Activated naive CD4-positive, alpha-beta T cell treated with anti-CD3 and anti-CD28 coated beads, Interleukin-2, amount 50 U/mL, for 24 hours (primary cell): ENCODE measurements around the gene FXR1.
A peak's percentile ranks its signal among the peaks of the same experiment; 100 is the strongest.
"Not testable (repeated sequence)": the region's sequence is repeated elsewhere in the genome, so short reads cannot be mapped to it uniquely, and the experiment has no call there.

Experiments used
- H3K27ac Mint-ChIP-seq: one replicate; pipeline ENCODE4 v1.8.0; 2021; ENCODE audit warnings: mild to moderate bottlenecking, mixed read lengths
- H3K27me3 Mint-ChIP-seq: one replicate; pipeline ENCODE4 v1.8.0; 2021; ENCODE audit warnings: mixed read lengths
- H3K36me3 Mint-ChIP-seq: one replicate; pipeline ENCODE4 v1.8.0; 2021; ENCODE audit warnings: mixed read lengths
- H3K4me1 Mint-ChIP-seq: one replicate; pipeline ENCODE4 v1.8.0; 2021; ENCODE audit warnings: mixed read lengths
- H3K4me3 Mint-ChIP-seq: one replicate; pipeline ENCODE4 v1.8.0; 2021; ENCODE audit warnings: mild to moderate bottlenecking, mixed read lengths
- H3K9me3 Mint-ChIP-seq: one replicate; pipeline ENCODE4 v1.8.0; 2021; ENCODE audit warnings: mixed read lengths

FXR1 gene

GRCh38 chr3:180977498-180977897, 65.0 kb downstream of the FXR1 start:
- H3K4me3 Mint-ChIP-seq, result no peak overlapping the region
- no peaks in the 10 kb centered on the region for H3K4me1 Mint-ChIP-seq
- no peaks in the 10 kb centered on the region for H3K27me3 Mint-ChIP-seq
- no peak overlapping the region for H3K27ac Mint-ChIP-seq
- H3K9me3 Mint-ChIP-seq, result no peaks in the 10 kb centered on the region
- peaks cover 2% of the 10 kb centered on the region for H3K36me3 Mint-ChIP-seq

GRCh38 chr3:180979961-180980360, 67.5 kb downstream of the FXR1 start:
- no peaks in the 10 kb centered on the region for H3K9me3 Mint-ChIP-seq
- H3K4me1 Mint-ChIP-seq, result peaks cover 6% of the 10 kb centered on the region
- H3K27ac Mint-ChIP-seq, result peak overlapping the region; percentile 30
- no peaks in the 10 kb centered on the region for H3K36me3 Mint-ChIP-seq
- no peak overlapping the region for H3K4me3 Mint-ChIP-seq
- no peaks in the 10 kb centered on the region for H3K27me3 Mint-ChIP-seq

- Mint-ChIP-seq H3K9me3 (no peaks in the 10 kb centered on the region), H3K4me3 (no peak overlapping the region), H3K27ac (peak overlapping the region; percentile 62), H3K27me3 (no peaks in the 10 kb centered on the region), H3K4me1 (peaks cover 6% of the 10 kb centered on the region), H3K36me3 (no peaks in the 10 kb centered on the region)
Observed at GRCh38 chr3:180980611-180981010, 68.1 kb downstream of the FXR1 start.

GRCh38 chr3:180981912-180982311, 69.4 kb downstream of the FXR1 start:
- Mint-ChIP-seq H3K4me1 (peaks cover 15% of the 10 kb centered on the region), H3K36me3 (peaks cover 2% of the 10 kb centered on the region), H3K9me3 (no peaks in the 10 kb centered on the region), H3K4me3 (no peak overlapping the region), H3K27ac (peak overlapping the region; percentile 54), H3K27me3 (no peaks in the 10 kb centered on the region)

GRCh38 chr3:180983136-180983535, 70.7 kb downstream of the FXR1 start:
- Mint-ChIP-seq H3K36me3 (peaks cover 2% of the 10 kb centered on the region), H3K4me1 (peaks cover 27% of the 10 kb centered on the region), H3K27me3 (no peaks in the 10 kb centered on the region), H3K27ac (peak overlapping the region; percentile 60), H3K9me3 (no peaks in the 10 kb centered on the region), H3K4me3 (no peak overlapping the region)

- not testable (repeated sequence) for H3K27me3 Mint-ChIP-seq, H3K4me3 Mint-ChIP-seq
Observed at GRCh38 chr3:180986366-180986765, 73.9 kb downstream of the FXR1 start.

GRCh38 chr3:180987344-180987743, 74.9 kb downstream of the FXR1 start:
- Mint-ChIP-seq H3K27ac (peak overlapping the region; percentile 52), H3K36me3 (peaks cover 2% of the 10 kb centered on the region), H3K4me1 (peaks cover 47% of the 10 kb centered on the region), H3K9me3 (no peaks in the 10 kb centered on the region), H3K27me3 (no peaks in the 10 kb centered on the region), H3K4me3 (peak overlapping the region; percentile 92)

More at GRCh38 chr3:180986366-180986765, 73.9 kb downstream of the FXR1 start:
- not testable (repeated sequence) for H3K36me3 Mint-ChIP-seq, H3K9me3 Mint-ChIP-seq
- peaks cover 45% of the 10 kb centered on the region for H3K4me1 Mint-ChIP-seq
- peak overlapping the region; percentile 51 for H3K27ac Mint-ChIP-seq

GRCh38 chr3:180989291-180990163, 77.1 kb downstream of the FXR1 start, which contains the start of gene DNAJC19:
Gene DNAJC19, minus strand, starts transcription at chr3:180989736. Its CDS starts 134 bp downstream, at chr3:180989602.
- Mint-ChIP-seq H3K27ac (peak within 1 kb of the TSS; percentile 96), H3K4me3 (peak within 1 kb of the TSS; percentile 92), H3K4me1 (peaks cover 41% of the 10 kb centered on the region), H3K36me3 (peaks cover 2% of the 10 kb centered on the region), H3K9me3 (no peaks in the 10 kb centered on the region), H3K27me3 (no peaks in the 10 kb centered on the region)

GRCh38 chr3:180990505-180990904, 78.0 kb downstream of the FXR1 start:
- Mint-ChIP-seq H3K27ac (no peak overlapping the region), H3K27me3 (no peaks in the 10 kb centered on the region), H3K4me1 (peaks cover 41% of the 10 kb centered on the region), H3K9me3 (no peaks in the 10 kb centered on the region), H3K4me3 (peak overlapping the region; percentile 92), H3K36me3 (peaks cover 2% of the 10 kb centered on the region)

- peaks cover 10% of the 10 kb centered on the region for H3K36me3 Mint-ChIP-seq
- no peak overlapping the region for H3K27ac Mint-ChIP-seq
- H3K27me3 Mint-ChIP-seq, result peaks cover 4% of the 10 kb centered on the region
- peaks cover 4% of the 10 kb centered on the region for H3K9me3 Mint-ChIP-seq
- H3K4me3 Mint-ChIP-seq, result no peak overlapping the region
- H3K4me1 Mint-ChIP-seq, result peaks cover under 1% of the 10 kb centered on the region
Observed at GRCh38 chr3:180996415-180996932, 84.0 kb downstream of the FXR1 start.

- not testable (repeated sequence) for H3K27ac Mint-ChIP-seq, H3K27me3 Mint-ChIP-seq, H3K4me1 Mint-ChIP-seq, H3K4me3 Mint-ChIP-seq
- Mint-ChIP-seq H3K9me3 (peaks cover 13% of the 10 kb centered on the region), H3K36me3 (peaks cover 20% of the 10 kb centered on the region)
Observed at GRCh38 chr3:181002331-181002730, 89.9 kb downstream of the FXR1 start.

GRCh38 chr3:181003469-181003868, 91.0 kb downstream of the FXR1 start:
- Mint-ChIP-seq H3K36me3 (peaks cover 20% of the 10 kb centered on the region), H3K9me3 (peaks cover 13% of the 10 kb centered on the region)
- H3K4me3 Mint-ChIP-seq, H3K27ac Mint-ChIP-seq, H3K4me1 Mint-ChIP-seq, H3K27me3 Mint-ChIP-seq: not testable (repeated sequence)

- H3K27ac Mint-ChIP-seq, result no peak overlapping the region
- peaks cover 3% of the 10 kb centered on the region for H3K27me3 Mint-ChIP-seq
- H3K36me3 Mint-ChIP-seq, result peaks cover 10% of the 10 kb centered on the region
- peaks cover 8% of the 10 kb centered on the region for H3K9me3 Mint-ChIP-seq
- H3K4me1 Mint-ChIP-seq, result no peaks in the 10 kb centered on the region
- no peak overlapping the region for H3K4me3 Mint-ChIP-seq
Observed at GRCh38 chr3:181006541-181006940, 94.1 kb downstream of the FXR1 start.

GRCh38 chr3:181007262-181007661, 94.8 kb downstream of the FXR1 start:
- Mint-ChIP-seq H3K4me1 (no peaks in the 10 kb centered on the region), H3K9me3 (peaks cover 2% of the 10 kb centered on the region), H3K36me3 (peaks cover 5% of the 10 kb centered on the region), H3K4me3 (no peak overlapping the region), H3K27me3 (peaks cover 3% of the 10 kb centered on the region), H3K27ac (no peak overlapping the region)

- no peaks in the 10 kb centered on the region for H3K36me3 Mint-ChIP-seq
- H3K27me3 Mint-ChIP-seq, result no peaks in the 10 kb centered on the region
- peaks cover 5% of the 10 kb centered on the region for H3K9me3 Mint-ChIP-seq
- H3K4me3 Mint-ChIP-seq, result no peak overlapping the region
- H3K27ac Mint-ChIP-seq, result no peak overlapping the region
- H3K4me1 Mint-ChIP-seq, result no peaks in the 10 kb centered on the region
Observed at GRCh38 chr3:181008796-181009195, 96.3 kb downstream of the FXR1 start.

GRCh38 chr3:181009225-181009624, 96.8 kb downstream of the FXR1 start:
- H3K27me3 Mint-ChIP-seq, result peaks cover 2% of the 10 kb centered on the region
- H3K4me1 Mint-ChIP-seq, result no peaks in the 10 kb centered on the region
- H3K27ac Mint-ChIP-seq, result no peak overlapping the region
- peaks cover 5% of the 10 kb centered on the region for H3K9me3 Mint-ChIP-seq
- H3K4me3 Mint-ChIP-seq, result no peak overlapping the region
- H3K36me3 Mint-ChIP-seq, result no peaks in the 10 kb centered on the region
